Dendritic cell treated with granulocyte-macrophage colony-stimulating factor and Interleukin-4, amounts not matched to agents 40 ng/mL and 50 ng/mL, for 4 days (primary cell): ENCODE measurements around the gene C3.
A peak's percentile ranks its signal among the peaks of the same experiment; 100 is the strongest.
"Not testable (repeated sequence)": the region's sequence is repeated elsewhere in the genome, so short reads cannot be mapped to it uniquely, and the experiment has no call there.

Source experiments
- H3K27ac Mint-ChIP-seq: one replicate; pipeline ENCODE4 v1.8.0; 2022; ENCODE audit warnings: mild to moderate bottlenecking, mixed read lengths
- H3K27me3 Mint-ChIP-seq: one replicate; pipeline ENCODE4 v1.8.0; 2022; ENCODE audit warnings: mild to moderate bottlenecking, mixed read lengths
- H3K36me3 Mint-ChIP-seq: one replicate; pipeline ENCODE4 v1.8.0; 2022; ENCODE audit warnings: low read depth, mixed read lengths
- H3K4me1 Mint-ChIP-seq: one replicate; pipeline ENCODE4 v1.8.0; 2022; ENCODE audit warnings: low read depth, mixed read lengths
- H3K4me3 Mint-ChIP-seq: one replicate; pipeline ENCODE4 v1.8.0; 2022; ENCODE audit warnings: mild to moderate bottlenecking, moderate library complexity, mixed read lengths
- H3K9me3 Mint-ChIP-seq: one replicate; pipeline ENCODE4 v1.8.0; 2022; ENCODE audit warnings: mixed read lengths
- intact Hi-C: fragments of 100-400 bp; cut with micrococcal nuclease; formaldehyde crosslinking; loops from one replicate; pipeline ENCODE4 v1.15.0; 2022

The C3 gene

GRCh38 chr19:6753178-6754031 lies 33.0 kb upstream of the C3 start:
- H3K36me3 Mint-ChIP-seq = peaks cover 43% of the 10 kb centered on the region
- H3K27ac Mint-ChIP-seq = peak overlapping the region; percentile 89
- H3K4me1 Mint-ChIP-seq = peaks cover 28% of the 10 kb centered on the region
- intact Hi-C loops = loop anchor here (2.0 kb wide), 1 partner anchor 15 kb away; the partner anchor contains the start of gene TRIP10
- H3K4me3 Mint-ChIP-seq = peak overlapping the region; percentile 89
- H3K9me3 Mint-ChIP-seq = no peaks in the 10 kb centered on the region
- peaks cover 19% of the 10 kb centered on the region for H3K27me3 Mint-ChIP-seq

GRCh38 chr19:6752256-6753177 lies 32.1 kb upstream of the C3 start:
- Mint-ChIP-seq H3K36me3 (peaks cover 52% of the 10 kb centered on the region), H3K27me3 (peaks cover 19% of the 10 kb centered on the region), H3K4me3 (peak overlapping the region; percentile 89), H3K27ac (peak overlapping the region; percentile 89), H3K9me3 (no peaks in the 10 kb centered on the region), H3K4me1 (peaks cover 27% of the 10 kb centered on the region)
- intact Hi-C loops = loop anchor here (2.0 kb wide), 1 partner anchor 14 kb away; the partner anchor contains the start of gene TRIP10

DNA sequence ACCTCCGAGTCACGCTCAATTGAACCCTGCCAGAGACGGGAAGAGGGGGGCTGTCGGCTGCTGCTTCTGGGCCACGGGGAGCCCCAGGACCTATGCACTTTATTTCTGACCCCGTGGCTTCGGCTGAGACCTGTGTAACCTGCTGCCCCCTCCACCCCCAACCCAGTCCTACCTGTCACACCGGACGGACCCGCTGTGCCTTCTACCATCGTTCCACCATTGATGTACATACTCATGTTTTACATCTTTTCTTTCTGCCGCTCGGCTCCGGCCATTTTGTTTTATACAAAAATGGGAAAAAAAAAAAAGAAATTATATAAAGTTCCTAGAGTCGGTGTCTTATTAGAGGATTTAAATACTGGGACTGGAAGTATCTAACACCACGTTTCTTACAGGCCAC lies 30.7 kb upstream of the C3 start:
- H3K4me1 Mint-ChIP-seq = peaks cover 23% of the 10 kb centered on the region
- no peak overlapping the region for H3K4me3 Mint-ChIP-seq
- H3K36me3 Mint-ChIP-seq = peaks cover 65% of the 10 kb centered on the region
- no peaks in the 10 kb centered on the region for H3K9me3 Mint-ChIP-seq
- H3K27me3 Mint-ChIP-seq = peaks cover 14% of the 10 kb centered on the region
- intact Hi-C loops = no loop called here
- H3K27ac Mint-ChIP-seq = no peak overlapping the region

DNA sequence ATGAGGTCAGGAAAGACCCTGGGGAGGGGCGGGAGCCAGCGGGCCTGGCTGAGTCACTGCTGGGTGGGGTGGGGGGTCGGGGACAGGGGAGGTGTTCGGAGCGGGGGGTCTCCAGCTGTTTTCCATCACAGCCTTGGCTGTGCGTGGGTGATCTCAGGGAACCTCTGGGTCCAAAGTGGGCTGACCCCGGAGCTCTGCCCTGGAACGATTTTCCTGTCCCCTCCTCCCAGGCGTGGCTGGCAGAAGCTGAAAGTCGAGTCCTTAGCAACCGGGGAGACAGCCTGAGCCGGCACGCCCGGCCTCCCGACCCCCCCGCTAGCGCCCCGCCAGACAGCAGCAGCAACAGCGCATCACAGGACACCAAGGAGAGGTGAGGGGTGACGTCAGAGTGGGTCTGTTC lies 29.6 kb upstream of the C3 start:
- intact Hi-C loops = no loop called here
- peaks cover 76% of the 10 kb centered on the region for H3K36me3 Mint-ChIP-seq
- H3K4me1 Mint-ChIP-seq = peaks cover 23% of the 10 kb centered on the region
- no peaks in the 10 kb centered on the region for H3K9me3 Mint-ChIP-seq
- no peak overlapping the region for H3K4me3 Mint-ChIP-seq
- H3K27me3 Mint-ChIP-seq = peaks cover 17% of the 10 kb centered on the region
- no peak overlapping the region for H3K27ac Mint-ChIP-seq

DNA sequence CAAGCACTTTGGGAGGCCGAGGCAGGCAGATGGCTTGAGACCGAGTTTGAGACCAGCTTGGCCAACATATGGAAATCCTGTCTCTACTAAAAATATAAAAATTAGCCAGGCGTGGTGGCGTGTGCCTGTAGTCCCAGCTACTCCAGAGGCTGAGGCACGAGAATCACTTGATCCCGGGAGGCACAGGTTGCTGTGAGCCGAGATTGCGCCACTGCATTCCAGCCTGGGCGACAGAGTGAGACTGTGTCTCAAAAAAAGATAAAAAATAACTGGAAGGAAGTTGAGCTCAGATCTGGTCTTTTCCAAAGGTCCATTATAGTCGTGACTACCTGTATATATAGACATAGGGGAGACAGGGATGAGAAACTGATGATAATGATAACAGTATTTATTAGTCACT lies 28.1 kb upstream of the C3 start:
- Mint-ChIP-seq H3K36me3 (peaks cover 91% of the 10 kb centered on the region), H3K27me3 (peaks cover 19% of the 10 kb centered on the region)
- H3K9me3 Mint-ChIP-seq, intact Hi-C loops, H3K27ac Mint-ChIP-seq, H3K4me1 Mint-ChIP-seq, H3K4me3 Mint-ChIP-seq: not testable (repeated sequence)

DNA sequence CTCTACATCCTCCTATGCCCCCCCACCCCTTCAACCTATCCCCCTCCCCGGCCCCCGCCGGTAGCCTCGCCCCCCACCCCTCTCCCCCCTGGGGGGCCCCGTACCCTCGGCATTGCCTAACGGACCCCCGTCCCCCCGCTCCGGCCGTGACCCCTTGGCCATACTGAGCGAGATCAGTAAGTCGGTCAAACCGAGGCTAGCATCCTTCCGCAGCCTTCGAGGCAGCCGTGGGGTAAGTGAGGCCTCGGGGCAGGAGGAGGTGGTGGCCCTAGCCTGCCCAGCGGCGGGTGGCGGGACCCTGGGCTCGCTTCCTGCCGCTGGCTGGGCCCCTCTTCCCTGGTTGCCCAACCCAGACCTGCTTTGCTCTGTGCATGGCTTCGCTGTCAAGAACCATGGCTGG lies 25.5 kb upstream of the C3 start:
- H3K36me3 Mint-ChIP-seq = peaks cover 86% of the 10 kb centered on the region
- intact Hi-C loops = no loop called here
- H3K9me3 Mint-ChIP-seq = no peaks in the 10 kb centered on the region
- peaks cover 4% of the 10 kb centered on the region for H3K4me1 Mint-ChIP-seq
- H3K4me3 Mint-ChIP-seq = no peak overlapping the region
- H3K27me3 Mint-ChIP-seq = peaks cover 24% of the 10 kb centered on the region
- no peak overlapping the region for H3K27ac Mint-ChIP-seq

DNA sequence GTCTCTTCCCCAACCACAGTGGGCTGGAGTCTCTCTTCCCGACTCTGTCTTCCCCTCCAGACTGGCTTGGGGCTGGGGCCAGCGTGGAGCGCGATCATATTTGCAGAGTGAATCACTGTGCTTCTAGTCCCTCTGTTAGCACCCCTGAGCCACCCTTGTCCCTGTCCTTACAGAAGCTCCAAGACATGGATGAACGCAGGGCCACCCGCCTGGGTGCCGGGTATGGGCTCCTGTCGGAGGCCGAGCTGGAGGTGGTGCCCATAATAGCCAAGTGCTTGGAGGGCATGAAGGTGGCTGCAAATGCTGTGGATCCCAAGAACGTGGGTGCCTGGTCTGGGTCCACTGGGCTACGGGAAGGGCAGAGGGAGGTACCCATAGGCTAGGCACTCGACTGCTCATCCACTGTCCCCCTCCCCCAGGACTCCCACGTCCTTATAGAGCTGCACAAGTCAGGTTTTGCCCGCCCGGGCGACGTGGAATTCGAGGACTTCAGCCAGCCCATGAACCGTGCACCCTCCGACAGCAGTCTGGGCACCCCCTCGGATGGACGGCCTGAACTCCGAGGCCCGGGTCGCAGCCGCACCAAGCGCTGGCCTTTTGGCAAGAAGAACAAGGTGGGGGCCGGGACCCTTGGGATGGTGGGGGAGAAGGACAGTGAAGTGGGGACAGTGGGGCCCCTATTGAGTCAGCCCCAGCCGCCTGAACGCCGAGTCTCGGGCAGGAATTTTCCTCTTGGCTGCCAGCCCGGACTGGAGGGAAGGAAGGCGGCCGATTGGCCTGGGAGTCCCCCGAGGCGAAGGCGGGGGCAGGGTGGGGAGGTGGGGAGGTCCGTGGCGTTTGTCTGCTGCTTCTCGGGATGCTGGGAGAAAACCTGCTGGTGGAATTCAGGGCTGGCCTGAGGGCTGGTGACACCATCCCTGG lies 24.2 kb upstream of the C3 start:
- Mint-ChIP-seq H3K4me3 (no peak overlapping the region), H3K27ac (no peak overlapping the region), H3K27me3 (peaks cover 24% of the 10 kb centered on the region), H3K36me3 (peaks cover 73% of the 10 kb centered on the region), H3K4me1 (peaks cover 7% of the 10 kb centered on the region), H3K9me3 (no peaks in the 10 kb centered on the region)
- intact Hi-C loops = no loop called here

DNA sequence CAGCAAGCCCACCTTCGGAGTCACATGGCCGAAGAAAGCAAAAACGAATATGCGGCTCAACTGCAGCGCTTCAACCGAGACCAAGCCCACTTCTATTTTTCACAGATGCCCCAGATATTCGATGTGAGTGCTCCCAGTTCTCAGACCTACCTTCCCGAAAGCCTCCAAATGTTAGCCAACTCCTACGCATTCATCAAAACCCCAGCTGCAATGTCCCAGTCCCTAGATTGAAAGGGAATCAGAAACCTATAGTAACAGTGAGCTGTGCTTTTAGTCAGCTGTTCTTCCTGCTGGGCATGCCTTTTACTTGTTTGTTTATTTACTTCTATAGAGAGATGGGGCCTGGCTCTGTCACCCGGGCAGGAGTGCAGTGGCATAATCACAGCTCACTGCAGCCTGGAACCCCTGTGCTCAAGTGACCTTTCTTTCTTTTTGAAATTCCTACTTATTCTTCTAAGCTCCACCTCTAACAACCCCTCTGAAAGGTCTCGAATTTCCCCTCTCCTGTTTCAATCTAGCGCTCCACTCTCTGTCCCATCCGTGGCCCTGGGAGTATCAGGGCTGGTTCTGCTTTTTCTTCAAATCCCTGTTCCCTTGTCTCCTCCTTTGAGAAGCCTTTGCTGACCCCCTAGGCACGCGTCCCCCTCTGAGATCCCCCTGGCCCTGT lies 23.4 kb upstream of the C3 start:
- H3K36me3 Mint-ChIP-seq = peaks cover 68% of the 10 kb centered on the region
- no peaks in the 10 kb centered on the region for H3K9me3 Mint-ChIP-seq
- H3K4me1 Mint-ChIP-seq = peaks cover 13% of the 10 kb centered on the region
- no peak overlapping the region for H3K4me3 Mint-ChIP-seq
- peaks cover 24% of the 10 kb centered on the region for H3K27me3 Mint-ChIP-seq
- no peak overlapping the region for H3K27ac Mint-ChIP-seq
- intact Hi-C loops = no loop called here

DNA sequence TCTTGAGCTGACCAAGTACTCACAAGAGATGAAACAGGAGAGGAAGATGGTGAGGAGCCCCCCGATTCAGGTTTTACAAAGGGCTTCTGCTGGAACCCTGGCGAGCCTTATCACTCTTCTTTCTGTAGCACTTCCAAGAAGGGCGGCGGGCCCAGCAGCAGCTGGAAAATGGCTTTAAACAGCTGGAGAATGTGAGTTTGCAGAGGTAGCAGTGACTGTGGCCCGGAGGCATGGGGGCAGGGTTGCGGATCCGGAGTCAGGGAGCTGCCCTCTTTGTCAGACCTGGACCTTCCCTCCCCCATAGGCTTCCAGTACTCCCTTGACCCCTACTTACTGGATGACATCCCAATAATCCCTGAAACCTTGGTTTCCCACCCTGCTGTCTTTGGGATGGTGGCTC lies 22.6 kb upstream of the C3 start:
- H3K27ac Mint-ChIP-seq = no peak overlapping the region
- H3K9me3 Mint-ChIP-seq = no peaks in the 10 kb centered on the region
- H3K36me3 Mint-ChIP-seq = peaks cover 60% of the 10 kb centered on the region
- H3K4me1 Mint-ChIP-seq = peaks cover 21% of the 10 kb centered on the region
- peaks cover 24% of the 10 kb centered on the region for H3K27me3 Mint-ChIP-seq
- intact Hi-C loops = no loop called here
- H3K4me3 Mint-ChIP-seq = no peak overlapping the region

DNA sequence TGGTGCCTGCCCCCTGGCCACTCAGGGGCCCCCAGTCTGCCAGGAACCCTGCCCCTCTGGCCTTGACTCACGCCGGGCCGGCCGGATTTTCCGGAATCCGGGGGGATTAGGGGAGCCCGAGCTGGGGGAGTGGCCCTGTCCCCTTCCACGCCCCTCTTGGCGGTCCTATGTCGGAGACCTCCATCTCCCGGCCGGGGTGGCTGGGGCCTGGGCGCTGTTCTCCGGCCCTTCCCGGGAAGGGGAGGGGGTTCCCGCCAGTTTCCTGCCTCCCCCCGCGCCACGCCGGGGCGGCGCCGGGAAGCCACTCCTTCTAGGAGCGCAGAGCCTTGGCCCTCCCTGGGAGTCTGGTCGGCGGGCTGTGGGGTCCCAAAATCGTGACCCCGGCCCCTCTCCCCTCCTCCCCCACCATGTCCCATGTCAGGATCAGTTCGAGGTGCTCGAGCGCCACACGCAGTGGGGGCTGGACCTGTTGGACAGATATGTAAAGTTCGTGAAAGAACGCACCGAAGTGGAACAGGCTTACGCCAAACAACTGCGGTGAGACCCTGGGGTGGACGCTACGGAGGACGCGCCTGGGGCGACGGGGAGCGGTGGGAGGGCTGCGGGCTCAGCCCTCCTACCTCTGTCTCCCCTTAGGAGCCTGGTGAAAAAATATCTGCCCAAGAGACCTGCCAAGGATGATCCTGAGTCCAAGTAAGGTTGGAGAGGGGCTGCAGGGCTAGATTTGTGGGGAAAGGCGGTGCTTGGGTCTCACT lies 20.3 kb upstream of the C3 start:
- peaks cover 24% of the 10 kb centered on the region for H3K27me3 Mint-ChIP-seq
- peaks cover 52% of the 10 kb centered on the region for H3K36me3 Mint-ChIP-seq
- H3K27ac Mint-ChIP-seq = peak overlapping the region; percentile 91
- no peaks in the 10 kb centered on the region for H3K9me3 Mint-ChIP-seq
- intact Hi-C loops = no loop called here
- H3K4me3 Mint-ChIP-seq = peak overlapping the region; percentile 94
- peaks cover 35% of the 10 kb centered on the region for H3K4me1 Mint-ChIP-seq

DNA sequence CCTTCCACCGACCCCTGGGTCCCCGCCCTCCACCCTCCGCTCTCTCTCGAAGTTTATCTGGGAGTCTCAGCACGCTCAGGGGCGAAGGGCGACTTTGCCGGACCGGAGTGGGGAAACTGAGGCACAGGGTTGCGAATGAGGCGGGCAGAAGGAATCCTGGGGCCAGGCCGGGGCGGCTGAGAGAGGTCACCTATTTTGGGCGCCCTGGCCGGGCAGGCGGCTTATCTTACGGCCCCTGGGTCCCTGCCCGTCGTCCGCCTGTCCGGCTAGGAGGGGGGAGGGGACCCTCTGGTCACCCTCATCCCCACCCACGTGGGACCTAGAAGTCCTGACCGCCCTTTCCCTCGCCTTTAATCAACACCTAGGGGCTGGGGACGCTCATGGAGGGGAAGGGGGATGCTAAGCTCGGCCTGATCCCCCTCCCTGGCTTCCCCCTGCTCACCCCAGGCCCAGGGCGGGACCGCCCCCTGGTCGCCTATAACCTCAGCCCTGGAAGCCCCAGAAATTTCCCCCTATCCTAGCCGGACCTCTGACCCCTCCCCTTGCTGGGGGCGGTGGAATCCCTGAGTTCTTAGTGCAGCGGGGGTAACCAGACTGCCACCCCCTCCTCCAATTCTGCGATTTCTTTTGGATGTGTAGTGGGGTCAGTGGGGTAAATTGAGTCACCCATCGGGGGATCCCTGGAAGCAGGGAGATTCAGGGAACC lies 19.6 kb upstream of the C3 start:
- peaks cover 37% of the 10 kb centered on the region for H3K4me1 Mint-ChIP-seq
- peaks cover 20% of the 10 kb centered on the region for H3K27me3 Mint-ChIP-seq
- H3K4me3 Mint-ChIP-seq = peak overlapping the region; percentile 94
- intact Hi-C loops = loop anchor here (2.0 kb wide), 3 partner anchors 13 to 63 kb away; partner anchors contain the start of gene VAV1
- H3K36me3 Mint-ChIP-seq = peaks cover 52% of the 10 kb centered on the region
- no peaks in the 10 kb centered on the region for H3K9me3 Mint-ChIP-seq
- peak overlapping the region; percentile 91 for H3K27ac Mint-ChIP-seq

GRCh38 chr19:6739390-6739882 lies 19.0 kb upstream of the C3 start, which contains the start of gene TRIP10:
TRIP10 (plus strand) TSS chr19:6739680; CDS start chr19:6739762, 82 bp downstream.
- Mint-ChIP-seq H3K4me1 (peaks cover 37% of the 10 kb centered on the region), H3K4me3 (peak within 1 kb of the TSS; percentile 94), H3K9me3 (no peaks in the 10 kb centered on the region), H3K27me3 (peaks cover 18% of the 10 kb centered on the region), H3K36me3 (peaks cover 52% of the 10 kb centered on the region), H3K27ac (peak within 1 kb of the TSS; percentile 91)
- intact Hi-C loops = loop anchor here (2.0 kb wide), 3 partner anchors 13 to 63 kb away; partner anchors contain the start of gene VAV1
